ENCODE results near the gene NOB1.

DNA sequence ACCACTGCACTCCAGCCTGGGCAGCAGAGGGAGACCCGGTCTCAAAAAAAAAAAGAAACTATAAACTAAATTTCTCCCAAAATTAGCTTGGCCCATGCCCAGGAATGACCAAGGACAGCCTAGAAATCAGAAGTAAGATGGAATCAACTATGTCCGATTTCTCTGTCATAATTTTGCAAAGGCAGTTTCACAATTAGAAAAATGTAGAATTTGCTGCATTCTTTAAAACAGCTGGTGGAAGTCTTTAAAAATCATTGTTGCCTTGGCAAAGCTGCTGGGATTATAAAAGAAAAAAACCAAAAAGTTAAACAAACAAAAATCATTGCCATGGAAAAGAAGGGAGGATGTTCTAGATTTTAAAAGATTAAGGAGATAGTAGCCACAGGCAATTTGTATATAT, 39.8 kb upstream of the NOB1 start:
- TF ChIP-seq, protein P1, sequence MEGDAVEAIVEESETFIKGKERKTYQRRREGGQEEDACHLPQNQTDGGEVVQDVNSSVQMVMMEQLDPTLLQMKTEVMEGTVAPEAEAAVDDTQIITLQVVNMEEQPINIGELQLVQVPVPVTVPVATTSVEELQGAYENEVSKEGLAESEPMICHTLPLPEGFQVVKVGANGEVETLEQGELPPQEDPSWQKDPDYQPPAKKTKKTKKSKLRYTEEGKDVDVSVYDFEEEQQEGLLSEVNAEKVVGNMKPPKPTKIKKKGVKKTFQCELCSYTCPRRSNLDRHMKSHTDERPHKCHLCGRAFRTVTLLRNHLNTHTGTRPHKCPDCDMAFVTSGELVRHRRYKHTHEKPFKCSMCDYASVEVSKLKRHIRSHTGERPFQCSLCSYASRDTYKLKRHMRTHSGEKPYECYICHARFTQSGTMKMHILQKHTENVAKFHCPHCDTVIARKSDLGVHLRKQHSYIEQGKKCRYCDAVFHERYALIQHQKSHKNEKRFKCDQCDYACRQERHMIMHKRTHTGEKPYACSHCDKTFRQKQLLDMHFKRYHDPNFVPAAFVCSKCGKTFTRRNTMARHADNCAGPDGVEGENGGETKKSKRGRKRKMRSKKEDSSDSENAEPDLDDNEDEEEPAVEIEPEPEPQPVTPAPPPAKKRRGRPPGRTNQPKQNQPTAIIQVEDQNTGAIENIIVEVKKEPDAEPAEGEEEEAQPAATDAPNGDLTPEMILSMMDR (IDR thresholded peaks at IDR 0.05), result no peak
- no peak for TF ChIP-seq EZH2 (IDR thresholded peaks at IDR 0.05; ENCODE audit: borderline replicate concordance, insufficient read depth, low read depth, low read length, poor library complexity, severe bottlenecking)

All from B cell (primary cell).